ENCODE results near the gene APOD.
"Not testable (repeated sequence)": the region's sequence is repeated elsewhere in the genome, so short reads cannot be mapped to it uniquely, and the experiment has no call there.

The APOD gene

GRCh38 chr3:195617784-195618659 lies 34.3 kb upstream of the APOD start:
- not testable (repeated sequence) for DNase-seq

DNA sequence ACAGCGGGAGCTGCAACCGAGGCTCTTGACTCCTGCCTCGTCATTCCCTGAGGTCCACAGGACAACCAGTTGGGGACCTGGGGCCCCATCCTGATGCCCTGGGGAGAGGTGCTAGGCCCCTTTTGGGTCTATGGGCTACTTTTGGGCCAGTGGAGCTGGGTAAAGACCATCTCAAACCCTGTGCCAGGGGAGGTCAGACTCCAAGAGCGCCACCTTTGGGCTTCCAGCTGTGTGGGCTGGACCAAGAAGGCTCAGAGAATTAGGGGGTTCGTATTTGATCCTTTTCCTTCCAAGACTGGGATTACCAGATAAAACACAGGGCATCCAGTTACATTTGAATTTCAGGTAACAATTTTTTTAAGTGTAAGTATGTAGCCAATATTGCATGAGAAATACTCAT lies 33.4 kb upstream of the APOD start:
- not testable (repeated sequence) for DNase-seq

- DNase-seq, result no peak
Measured at GRCh38 chr3:195616681-195617080, 32.9 kb upstream of the APOD start.

DNA sequence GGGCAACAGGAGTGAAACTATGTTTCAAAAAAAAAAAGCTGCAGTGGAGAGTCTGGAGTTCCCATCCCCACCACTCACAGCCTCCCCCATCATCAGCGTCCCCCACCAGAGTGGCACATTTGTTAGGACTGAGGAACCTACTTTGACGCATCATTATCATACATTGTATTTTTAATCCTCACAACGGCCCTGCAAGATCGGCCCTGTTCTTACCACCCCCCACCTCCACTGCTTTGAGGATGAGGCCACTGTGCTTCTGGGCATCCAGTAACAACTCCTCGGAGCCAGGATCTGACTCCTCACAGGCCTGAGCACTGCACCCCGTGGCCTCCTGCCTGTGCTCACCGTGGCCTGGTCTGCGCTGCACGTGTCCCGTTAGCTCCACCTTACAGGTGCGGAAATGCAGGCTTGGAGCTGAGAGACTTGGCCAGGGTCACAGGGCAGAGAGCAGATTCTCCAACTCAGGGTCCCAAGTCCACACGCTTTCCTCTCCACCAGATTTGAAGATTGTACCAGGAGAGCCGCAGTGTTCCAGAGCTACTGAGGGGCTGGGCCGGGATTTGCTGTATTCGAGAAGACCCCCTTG lies 32.3 kb upstream of the APOD start:
- not testable (repeated sequence) for DNase-seq

- DNase-seq, result peak in 1 of 5 donors; percentile 30
Measured at GRCh38 chr3:195614672-195615504, 31.1 kb upstream of the APOD start.

GRCh38 chr3:195613468-195614069 lies 29.8 kb upstream of the APOD start:
- no peak for DNase-seq

DNA sequence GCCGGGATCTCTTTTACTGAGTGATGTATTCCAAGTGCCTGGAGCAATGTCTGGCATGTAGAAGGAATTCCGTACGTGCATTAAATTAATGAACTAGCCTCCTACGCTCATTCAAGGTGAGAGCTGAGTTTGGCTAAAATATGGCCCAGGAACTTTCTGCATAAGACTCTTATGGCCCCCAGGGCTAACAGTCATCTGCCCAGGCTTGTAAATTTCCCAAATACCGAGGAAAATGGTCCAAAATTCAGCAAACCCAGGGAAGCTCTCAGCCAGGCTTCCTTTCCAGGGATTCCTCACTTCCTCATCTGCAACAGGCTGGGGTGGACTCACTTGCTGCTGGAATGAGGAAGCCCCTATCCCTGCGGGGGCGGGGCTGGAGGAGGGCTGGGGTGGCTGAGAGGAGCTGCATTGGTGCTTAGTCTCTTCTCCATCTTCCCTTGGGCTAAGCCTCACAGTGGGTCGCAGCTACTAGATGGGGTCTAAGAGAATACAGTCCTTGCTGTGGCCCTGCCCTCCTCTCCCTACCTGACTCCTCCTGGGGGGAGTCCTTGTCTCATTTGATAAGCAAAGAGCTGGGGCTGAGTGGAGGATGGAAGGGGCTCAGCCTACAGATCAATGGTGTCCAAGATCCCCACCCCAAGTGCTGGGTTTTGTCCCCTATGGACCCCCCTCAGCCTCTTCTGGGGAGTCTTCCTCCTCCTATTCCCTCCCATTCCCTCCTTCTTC lies 28.5 kb upstream of the APOD start:
- DNase-seq, result no peak

GRCh38 chr3:195609229-195609628 lies 25.5 kb upstream of the APOD start:
- DNase-seq, result peak in 1 of 5 donors; percentile 85

- DNase-seq, result not testable (repeated sequence)
Measured at GRCh38 chr3:195601785-195602184, 18.0 kb upstream of the APOD start.

DNA sequence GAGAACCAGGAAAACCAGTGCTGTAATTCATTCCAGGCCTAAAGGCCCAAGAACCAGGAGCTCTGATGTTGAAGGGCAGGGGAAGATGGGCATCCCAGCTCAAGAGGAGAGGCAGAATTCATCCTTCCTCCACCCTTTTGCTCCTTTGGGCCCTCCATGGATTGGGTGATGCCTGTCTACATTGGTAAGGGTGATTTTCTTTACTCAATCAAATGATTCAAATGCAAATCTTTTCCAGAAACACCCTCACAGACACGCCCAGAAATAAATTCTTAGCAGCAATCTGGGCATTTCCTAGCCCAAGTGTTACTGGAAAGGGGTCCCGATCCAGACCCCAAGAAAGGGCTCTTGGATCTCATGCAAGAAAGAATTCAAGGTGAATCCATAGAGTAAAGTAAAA lies 17.6 kb upstream of the APOD start:
- DNase-seq, result no peak

DNA sequence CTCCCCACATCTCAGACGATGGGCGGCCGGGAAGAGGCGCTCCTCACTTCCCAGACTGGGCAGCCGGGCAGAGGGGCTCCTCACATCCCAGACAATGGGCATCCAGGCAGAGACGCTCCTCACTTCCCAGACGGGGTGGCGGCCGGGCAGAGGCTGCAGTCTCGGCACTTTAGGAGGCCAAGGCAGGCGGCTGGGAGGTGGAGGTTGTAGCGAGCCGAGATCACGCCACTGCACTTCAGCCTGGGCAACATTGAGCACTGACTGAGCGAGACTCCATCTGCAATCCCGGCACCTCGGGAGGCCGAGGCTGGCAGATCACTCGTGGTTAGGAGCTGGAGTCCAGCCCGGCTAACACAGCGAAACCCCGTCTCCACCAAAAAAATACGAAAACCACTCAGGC lies 16.2 kb upstream of the APOD start:
- not testable (repeated sequence) for DNase-seq

- not testable (repeated sequence) for DNase-seq
Measured at GRCh38 chr3:195599516-195599915, 15.8 kb upstream of the APOD start.

GRCh38 chr3:195597848-195598247 lies 14.1 kb upstream of the APOD start:
- no peak for DNase-seq

GRCh38 chr3:195597229-195597628 lies 13.5 kb upstream of the APOD start:
- no peak for DNase-seq

DNA sequence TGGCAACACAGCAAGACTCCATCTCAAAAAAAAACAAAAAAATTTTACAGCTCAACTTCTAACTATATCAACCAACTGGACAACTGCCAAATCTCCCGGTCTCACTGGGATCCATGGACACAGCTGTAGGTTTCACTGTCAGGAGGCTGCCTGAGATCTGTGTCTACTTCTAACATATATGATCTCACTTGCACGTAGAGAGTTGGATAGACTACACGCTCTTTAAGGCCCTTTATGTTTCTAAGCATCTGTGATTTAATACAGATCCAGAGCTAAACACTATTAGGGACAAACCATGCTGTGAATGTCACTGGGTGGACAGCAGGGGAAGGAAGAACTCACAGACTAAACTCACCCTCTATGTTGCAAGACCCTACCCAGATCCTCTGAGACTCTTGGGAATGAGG lies 13.0 kb upstream of the APOD start:
- no peak for DNase-seq

- DNase-seq, result no peak
Measured at GRCh38 chr3:195595785-195596531, 12.2 kb upstream of the APOD start.

DNA sequence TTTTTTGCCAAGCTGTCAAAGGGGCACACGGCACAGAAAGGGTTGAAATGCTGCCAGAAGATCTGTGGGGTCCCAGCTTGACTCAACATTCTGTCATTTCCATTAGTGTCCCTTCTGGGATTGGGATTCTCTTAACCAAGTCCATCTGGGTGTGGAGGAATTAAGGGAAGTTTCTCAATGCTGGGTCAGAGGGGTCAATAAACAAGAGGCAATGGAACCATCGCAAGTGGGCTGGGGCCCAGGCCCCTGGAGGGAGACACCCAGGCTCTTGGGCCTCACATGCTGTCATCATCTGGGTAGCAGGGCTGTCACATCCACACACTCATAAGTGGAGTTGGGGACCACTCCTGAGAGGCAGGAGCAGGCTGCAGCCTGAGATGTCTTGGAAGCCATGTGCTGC lies 8.1 kb upstream of the APOD start:
- DNase-seq, result no peak

- DNase-seq, result no peak
Measured at GRCh38 chr3:195591220-195591619, 7.5 kb upstream of the APOD start.

GRCh38 chr3:195590381-195590780 lies 6.6 kb upstream of the APOD start:
- not testable (repeated sequence) for DNase-seq

DNA sequence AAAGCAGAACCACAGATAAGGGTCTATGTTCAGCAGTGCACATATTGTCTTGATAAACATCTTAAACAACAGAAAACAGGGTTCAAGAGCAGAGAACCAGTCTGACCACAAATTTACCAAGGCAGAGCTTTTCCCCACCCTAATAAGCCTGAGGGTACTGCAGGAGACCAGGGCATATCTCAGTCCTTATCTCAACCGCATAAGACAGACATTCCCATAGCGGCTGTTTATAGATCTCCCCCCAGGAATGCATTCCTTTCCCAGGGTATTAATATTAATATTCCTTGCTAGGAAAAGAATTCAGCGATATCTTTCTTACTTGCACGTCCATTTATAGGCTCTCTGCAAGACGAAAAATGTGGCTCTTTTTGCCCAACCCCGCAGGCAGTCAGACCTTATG lies 6.1 kb upstream of the APOD start:
- not testable (repeated sequence) for DNase-seq

GRCh38 chr3:195587824-195588223 lies 4.1 kb upstream of the APOD start:
- no peak for DNase-seq
